HG02642 (cell line): ENCODE measurements around the gene MKNK2.
"Not testable (repeated sequence)": the region's sequence is repeated elsewhere in the genome, so short reads cannot be mapped to it uniquely, and the experiment has no call there.

ENCODE experiments used
- ATAC-seq: cut with Tn5 transposase; IDR thresholded peaks from one replicate; pipeline ENCODE4 v1.9.1; 2021; ENCODE audit warnings: mild to moderate bottlenecking; ENCODE audit not compliant: unreplicated experiment, poor library complexity

Gene MKNK2

GRCh38 chr19:2034729-2035589 is 16.1 kb downstream of the MKNK2 start:
- ATAC-seq, result no peak

- ATAC-seq, result not testable (repeated sequence)
Observed at GRCh38 chr19:2034253-2034652, 16.8 kb downstream of the MKNK2 start.

- ATAC-seq, result no peak
Observed at GRCh38 chr19:2033825-2034159, 17.3 kb downstream of the MKNK2 start.

- ATAC-seq, result no peak
Observed at GRCh38 chr19:2033115-2033824, 17.8 kb downstream of the MKNK2 start.

GRCh38 chr19:2032296-2032941 is 18.6 kb downstream of the MKNK2 start:
- no peak for ATAC-seq

- ATAC-seq, result no peak
Observed at GRCh38 chr19:2027361-2027760, 23.7 kb downstream of the MKNK2 start.

GRCh38 chr19:2026770-2027169 is 24.3 kb downstream of the MKNK2 start:
- ATAC-seq, result no peak

- no peak for ATAC-seq
Observed at GRCh38 chr19:2022289-2022688, 28.8 kb downstream of the MKNK2 start.

- ATAC-seq, result no peak
Observed at GRCh38 chr19:2021453-2022140, 29.4 kb downstream of the MKNK2 start.

GRCh38 chr19:2018752-2019151 is 32.3 kb downstream of the MKNK2 start:
- ATAC-seq, result no peak

GRCh38 chr19:2016041-2016807 is 34.8 kb downstream of the MKNK2 start:
- no peak for ATAC-seq

- no peak for ATAC-seq
Observed at GRCh38 chr19:2015608-2015950, 35.5 kb downstream of the MKNK2 start, which contains the start of gene BTBD2. Gene BTBD2, minus strand, starts transcription at chr19:2015714. Its CDS starts 11 bp downstream, at chr19:2015703.

- no peak for ATAC-seq
Observed at GRCh38 chr19:2014731-2015607, 36.1 kb downstream of the MKNK2 start.

- ATAC-seq, result no peak
Observed at GRCh38 chr19:2014131-2014571, 36.9 kb downstream of the MKNK2 start.

GRCh38 chr19:2013683-2013961 is 37.4 kb downstream of the MKNK2 start:
- ATAC-seq, result no peak

- ATAC-seq, result no peak
Observed at GRCh38 chr19:2012941-2013682, 37.9 kb downstream of the MKNK2 start.

GRCh38 chr19:2011169-2011568 is 39.9 kb downstream of the MKNK2 start:
- ATAC-seq, result no peak

- ATAC-seq, result no peak
Observed at GRCh38 chr19:2010135-2010668, 40.8 kb downstream of the MKNK2 start.
